HK-2 (cell line): ENCODE results near the gene MYOM1.
A peak's percentile ranks its signal among the peaks of the same experiment; 100 is the strongest.
"Not testable (repeated sequence)": the region's sequence is repeated elsewhere in the genome, so short reads cannot be mapped to it uniquely, and the experiment has no call there.

ENCODE experiments used
- DNase-seq: peaks from one replicate; pipeline ENCODE4 v3.0.0-alpha.2; 2018; ENCODE audit not compliant: unreplicated experiment

The MYOM1 gene

DNA sequence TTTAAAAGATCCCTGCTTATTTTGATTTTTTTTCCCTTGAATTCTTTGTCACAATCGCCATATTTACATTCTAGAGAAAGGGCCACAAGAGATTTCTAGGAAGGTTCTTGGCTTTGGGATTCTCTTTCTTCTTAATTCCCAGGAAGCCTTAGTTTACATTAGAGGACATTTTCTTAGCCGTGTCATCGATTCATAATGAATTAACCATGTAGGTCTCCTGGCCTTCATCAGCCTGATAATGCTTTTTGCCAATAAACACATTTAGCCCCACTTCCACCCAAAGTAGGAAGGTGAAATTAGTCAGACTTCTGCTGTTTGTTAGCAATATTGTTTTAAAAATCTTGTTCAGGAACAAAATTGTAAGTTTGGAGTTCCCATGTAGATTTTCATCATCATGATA lies 135.6 kb downstream of the MYOM1 start:
- DNase-seq = no peak

DNA sequence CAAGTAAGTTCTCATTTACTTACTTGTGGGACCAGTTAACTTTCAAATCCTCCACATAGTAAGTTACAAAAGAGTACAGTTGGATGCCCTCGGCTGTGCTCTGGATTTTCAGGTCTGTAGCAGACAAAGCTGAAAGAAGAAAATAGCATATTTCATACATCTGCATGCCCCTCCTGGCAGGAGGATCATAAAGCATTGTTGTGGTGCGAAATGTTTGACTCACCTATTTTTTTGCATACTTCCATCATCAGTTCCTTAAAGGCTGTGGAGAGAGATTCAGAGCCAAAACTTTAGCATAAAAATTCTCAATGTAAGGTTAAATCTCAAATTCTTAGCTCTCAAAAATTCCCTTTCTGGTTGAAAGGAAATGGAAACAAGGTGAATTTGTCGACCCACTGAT lies 136.0 kb downstream of the MYOM1 start:
- DNase-seq = no peak

DNA sequence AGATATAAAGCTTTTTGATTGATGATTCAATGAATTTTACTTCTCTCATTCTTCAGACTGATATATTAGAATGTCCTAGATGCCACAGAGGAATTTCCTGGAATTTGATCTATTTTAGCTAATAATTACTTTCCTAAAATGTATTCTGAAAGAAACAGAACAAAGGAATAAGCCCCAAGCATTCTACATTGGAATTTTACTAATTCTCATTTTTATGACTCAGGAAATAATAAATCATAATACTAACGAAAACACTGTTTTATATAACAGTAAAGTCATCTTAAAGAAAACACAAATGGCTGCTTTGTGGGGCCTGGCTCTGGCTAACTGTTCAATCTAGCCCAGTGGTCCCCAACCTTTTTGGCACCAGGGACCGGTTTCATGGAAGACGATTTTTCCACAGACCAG lies 138.2 kb downstream of the MYOM1 start:
- DNase-seq = no peak

- no peak for DNase-seq
Measured at GRCh38 chr18:3079653-3080052, 140.1 kb downstream of the MYOM1 start.

DNA sequence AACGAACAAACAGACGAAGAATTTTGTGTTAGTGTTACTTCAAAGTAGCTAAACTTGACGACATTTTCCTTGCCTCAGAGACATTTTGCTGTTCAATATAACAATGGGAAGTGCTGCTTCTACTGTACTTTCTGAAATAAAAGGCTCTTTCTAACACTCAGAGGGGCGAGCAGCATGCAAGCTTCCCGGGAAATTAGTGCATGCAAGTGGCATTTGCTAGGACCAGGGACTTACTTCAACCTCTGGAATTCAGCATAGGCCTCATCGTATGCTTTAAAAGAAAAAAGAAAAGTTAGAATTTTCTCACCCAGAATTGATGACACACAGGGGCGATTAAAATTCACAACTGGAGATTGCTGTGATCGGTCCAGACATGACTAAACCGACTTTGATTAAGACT lies 144.3 kb downstream of the MYOM1 start:
- no peak for DNase-seq

DNA sequence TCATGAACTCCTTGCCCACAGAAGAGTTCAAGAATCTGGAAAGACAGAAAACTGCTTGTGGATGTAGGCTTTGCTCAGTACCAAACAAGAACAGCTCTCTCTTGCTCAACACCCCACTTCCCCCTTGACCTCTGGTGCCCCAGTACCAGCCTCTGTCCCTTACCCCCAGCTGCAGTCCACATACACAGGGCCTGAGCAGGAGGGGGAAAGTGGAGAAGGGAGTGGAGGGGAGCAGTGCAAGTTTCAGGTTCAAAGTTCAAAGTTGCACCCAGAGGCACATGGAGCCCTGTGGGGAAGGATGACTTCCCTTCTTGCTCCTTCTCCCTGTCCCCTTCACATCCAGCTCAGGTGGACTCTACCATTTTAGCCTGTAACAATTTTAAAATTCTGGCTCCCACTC lies 145.7 kb downstream of the MYOM1 start:
- no peak for DNase-seq

DNA sequence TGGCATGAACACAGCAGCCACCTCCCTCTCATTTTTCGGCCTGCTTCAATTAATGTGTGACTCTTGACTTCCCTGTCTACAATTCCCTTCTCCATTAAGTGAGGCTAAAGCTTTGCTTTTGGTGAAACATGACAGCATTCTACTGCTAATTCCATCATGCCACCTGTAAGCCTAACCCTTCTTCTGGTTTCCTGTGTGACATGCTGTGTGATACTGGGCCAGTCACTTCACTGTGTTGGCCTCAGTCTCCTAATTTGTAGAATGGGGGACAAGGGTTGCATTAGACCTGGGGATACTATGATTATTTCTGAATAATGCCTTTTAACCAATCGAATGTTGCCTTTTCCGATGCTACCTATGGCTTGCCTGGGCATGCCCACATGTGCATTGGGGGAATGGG lies 146.4 kb downstream of the MYOM1 start:
- DNase-seq = not testable (repeated sequence)

- DNase-seq = no peak
Measured at GRCh38 chr18:3071676-3072075, 148.1 kb downstream of the MYOM1 start.

DNA sequence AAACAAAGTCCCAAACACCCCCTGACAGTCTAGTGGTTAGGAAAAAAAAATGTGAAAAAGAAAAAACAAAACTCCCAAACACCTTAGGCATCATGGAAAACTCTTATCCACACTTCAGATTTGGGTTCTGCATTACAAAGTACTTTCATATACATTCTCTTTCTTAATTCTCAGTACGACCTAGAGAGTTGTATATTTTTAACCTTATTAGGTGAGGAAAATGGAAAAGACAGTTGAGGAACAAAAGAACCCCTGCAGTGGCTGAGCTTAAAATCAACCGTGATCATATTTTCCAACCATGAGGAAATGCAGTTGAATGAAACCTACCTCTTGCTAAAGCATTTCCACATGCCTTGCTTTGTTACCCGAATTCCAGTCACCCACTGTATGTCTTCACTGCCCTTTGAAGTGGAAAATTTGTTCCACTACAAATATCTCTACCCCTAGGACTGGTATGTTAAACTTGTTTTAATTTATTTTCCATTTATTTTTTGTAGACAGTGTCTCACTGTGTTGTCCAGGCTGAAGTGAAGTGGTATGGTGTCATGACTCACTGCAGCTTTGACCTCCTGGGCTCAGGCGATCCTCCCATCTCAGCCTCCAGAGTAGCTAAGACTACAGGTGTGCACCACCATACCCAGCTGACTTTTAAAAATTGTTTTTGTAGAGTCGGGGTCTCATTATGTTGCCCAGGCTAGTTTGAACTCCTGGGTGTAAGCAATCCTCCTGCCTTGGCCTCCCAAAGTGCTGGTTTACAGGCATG lies 149.9 kb downstream of the MYOM1 start:
- no peak for DNase-seq

DNA sequence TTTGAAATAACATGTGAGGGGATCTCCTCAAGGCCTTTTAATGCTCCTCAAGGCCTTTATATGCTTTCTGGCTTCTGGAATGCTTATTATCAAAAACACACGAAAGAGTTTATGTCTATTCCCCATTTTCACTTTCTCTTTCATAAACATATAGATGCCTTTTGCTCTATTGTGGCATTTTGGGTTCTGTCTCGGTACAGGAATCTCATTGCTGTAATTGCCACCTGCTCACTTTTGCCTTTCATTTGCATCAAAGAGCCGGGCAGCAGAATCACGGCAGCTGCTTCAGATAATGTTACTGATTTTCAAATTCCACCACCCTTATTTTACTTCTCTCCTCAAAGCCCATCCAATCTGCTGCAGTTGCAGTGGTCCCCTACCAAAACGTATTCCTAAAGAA lies 152.0 kb downstream of the MYOM1 start:
- DNase-seq = no peak

GRCh38 chr18:3067165-3067661 lies 152.6 kb downstream of the MYOM1 start:
- DNase-seq = no peak

DNA sequence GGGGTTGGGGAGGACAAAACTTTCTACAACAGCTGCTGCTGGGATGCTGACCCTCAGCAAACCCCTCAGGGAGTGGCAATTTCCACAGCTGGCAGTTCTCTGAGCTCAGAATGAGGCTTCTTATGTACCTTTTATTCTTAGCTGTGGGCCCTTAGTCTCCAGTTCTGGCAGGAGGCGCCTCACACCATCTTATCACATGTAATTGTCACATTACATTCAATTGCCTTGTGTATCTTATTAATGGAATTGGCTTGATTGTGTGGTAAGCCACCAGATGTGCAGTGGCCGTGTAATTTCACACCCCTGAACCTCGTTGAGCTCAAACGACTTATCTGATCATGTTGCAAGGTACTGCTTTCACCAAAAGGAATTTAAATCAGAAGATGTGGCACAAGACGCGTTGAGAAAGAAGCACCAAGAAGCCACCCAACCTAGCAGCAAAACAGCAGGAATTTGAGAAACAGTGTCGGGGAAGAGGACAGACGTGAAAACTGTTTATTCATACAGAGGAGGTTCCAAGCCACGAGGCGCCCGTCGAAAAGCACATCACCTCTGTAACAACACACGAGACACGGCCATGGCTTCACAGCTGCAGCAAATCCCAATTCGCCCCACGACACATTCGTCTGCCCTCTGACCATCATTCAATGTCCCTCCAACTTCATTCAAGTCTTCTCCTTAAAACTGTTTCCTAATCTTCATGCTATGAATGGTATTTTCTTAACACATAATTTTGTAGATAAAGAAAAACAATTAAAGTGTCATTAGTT lies 153.2 kb downstream of the MYOM1 start:
- no peak for DNase-seq

DNA sequence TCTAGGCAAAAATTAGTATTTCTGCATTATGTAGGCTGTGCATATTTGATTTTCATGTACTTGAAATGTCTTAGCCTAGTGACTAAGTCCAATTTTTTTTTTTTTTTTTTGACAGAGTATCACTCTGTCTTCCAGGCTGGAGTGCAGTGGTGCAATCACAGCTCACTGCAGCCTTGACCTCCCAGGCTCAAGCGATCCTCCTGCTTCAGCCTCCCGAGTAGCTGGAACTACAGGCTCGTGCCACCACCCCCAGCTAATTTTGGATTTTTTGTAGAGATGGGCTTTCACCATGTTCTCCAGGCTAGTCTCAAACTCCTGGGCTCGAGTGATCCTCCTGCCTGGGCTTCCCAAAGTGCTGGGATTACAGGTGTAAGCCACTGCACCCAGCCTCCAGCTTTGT lies 156.0 kb downstream of the MYOM1 start:
- not testable (repeated sequence) for DNase-seq

GRCh38 chr18:3062798-3063680 lies 156.7 kb downstream of the MYOM1 start:
- peak; percentile 27 for DNase-seq

DNA sequence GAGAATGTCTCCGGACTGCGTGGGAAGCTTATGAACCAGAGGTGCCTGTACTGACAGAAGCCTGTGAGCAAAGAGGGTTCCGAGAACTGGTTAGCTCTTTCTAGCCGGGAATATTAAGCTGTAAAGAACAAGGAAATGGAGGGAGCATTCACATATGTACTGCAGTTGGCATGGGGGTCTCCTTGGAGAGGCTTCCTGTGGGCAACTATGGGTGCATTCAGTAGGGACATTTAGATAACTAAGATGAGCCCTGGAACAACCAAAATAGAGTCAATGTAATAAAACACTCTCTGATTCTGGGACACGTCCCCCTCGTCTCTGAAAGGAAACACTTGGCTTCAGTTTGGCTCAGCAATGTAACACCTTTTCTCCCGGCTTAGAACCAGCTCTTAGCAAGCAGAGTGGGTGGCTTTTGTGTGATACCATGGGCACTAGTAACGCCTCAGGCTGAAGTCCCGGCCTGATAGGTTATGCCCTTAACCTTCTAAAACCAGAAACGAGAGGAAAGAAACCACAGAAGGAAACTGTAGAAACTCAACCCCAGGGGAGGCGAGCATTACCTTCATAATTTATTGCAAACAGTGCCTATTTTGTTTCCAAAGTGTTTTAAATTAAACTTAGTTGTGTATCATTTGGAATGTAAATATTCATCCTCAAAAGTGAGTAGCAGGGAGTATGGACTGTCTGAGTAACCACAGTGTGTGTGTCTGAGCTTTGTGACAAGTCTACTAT lies 158.0 kb downstream of the MYOM1 start:
- no peak for DNase-seq

- no peak for DNase-seq
Measured at GRCh38 chr18:3060667-3061580, 158.8 kb downstream of the MYOM1 start.

DNA sequence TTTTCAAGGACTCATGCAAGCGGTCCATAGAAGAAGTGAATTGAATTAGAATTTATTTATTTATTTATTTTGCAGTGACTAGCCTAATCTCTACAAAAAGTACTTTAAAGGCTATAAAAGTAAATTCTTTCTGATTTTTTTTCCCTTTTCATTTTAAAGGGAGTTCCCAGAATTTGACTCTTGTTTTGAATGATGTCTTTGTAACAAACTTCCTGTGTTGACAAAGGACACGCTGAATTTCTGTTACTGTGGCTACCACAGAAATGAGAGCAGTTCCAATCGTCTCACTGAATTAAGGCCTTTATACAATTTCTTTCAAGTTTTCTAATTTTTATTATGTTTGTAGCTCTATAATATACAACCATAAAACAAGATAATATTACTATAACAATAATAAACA lies 160.5 kb downstream of the MYOM1 start:
- no peak for DNase-seq

DNA sequence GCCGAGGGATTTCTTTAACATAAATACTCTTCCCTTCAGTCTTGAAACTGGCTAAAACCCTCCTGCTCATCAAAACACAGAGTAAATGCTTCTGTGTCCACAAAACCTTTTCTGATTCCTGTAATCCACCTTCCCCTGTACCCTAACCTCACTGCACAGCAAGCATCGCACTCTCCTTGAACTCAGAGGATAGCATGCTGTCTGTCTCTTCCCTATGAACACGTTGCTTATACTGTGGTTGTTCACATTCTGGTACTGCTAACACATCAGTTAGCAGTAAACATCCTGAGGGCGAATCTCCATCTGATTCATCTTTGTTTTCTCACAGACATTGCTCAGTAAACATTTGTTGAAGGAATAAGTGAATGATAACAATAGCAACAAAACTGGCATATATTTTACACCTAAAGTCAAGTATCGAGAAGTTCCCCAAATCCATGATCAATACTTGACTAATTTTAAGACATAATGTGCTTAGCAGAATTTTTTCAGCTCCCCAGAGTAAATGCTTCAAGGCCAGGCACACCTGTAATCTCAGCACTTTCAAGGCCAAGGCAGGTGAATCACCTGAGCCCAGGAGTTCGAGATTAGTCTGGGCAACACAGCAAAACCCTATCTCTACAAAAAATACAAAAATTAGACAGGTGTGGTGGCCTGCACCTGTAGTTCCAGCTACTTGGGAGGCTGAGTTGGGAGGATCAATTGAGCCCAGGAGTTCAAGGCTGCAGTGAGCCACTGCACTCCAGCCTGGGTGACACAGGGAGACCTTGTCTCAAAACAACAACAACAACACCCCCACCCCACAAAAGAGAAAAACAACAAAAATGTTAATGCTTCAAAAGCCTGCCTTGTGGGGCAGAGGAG lies 161.2 kb downstream of the MYOM1 start:
- no peak for DNase-seq

DNA sequence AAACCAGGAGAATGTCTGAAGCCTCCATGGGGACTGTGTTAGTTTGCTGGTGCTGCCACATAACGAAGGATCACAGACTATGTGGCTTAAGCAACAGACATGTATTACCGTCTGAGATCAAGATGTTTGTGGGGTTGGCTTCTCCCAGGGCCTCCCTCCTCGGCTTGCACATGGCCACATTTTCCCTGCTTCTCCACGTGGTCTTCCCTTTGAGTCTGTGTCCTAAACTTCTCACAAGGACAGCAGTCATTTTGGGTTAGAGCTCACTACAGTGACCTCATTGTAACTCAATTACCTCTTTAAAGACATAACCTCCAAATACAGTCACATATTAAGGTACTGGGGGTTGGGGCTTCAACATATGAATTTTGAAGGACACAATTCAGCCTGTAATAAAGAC lies 162.2 kb downstream of the MYOM1 start:
- no peak for DNase-seq
